ENCODE results near the gene RARG.

DNA sequence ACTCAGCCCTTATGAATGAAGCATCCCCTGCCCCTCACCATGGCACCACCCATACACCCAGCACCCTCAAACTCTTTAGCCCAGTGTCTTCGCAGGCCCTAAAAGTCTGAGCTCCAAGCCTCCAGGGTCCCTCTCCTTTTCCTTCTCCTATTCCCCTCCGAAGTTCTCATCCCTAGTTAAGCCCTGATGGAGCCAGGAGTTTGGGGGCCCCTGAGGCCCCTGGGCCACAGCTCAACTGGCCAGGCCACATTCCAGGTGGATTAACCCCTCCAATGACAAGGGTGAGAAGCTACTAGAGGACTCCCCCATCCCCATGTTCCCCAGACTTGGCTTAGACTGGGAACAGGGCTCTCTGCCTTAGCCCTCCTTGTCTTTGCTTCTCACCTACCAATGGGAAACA, 2.6 kb downstream of the RARG start:
- TF ChIP-seq, protein P1, sequence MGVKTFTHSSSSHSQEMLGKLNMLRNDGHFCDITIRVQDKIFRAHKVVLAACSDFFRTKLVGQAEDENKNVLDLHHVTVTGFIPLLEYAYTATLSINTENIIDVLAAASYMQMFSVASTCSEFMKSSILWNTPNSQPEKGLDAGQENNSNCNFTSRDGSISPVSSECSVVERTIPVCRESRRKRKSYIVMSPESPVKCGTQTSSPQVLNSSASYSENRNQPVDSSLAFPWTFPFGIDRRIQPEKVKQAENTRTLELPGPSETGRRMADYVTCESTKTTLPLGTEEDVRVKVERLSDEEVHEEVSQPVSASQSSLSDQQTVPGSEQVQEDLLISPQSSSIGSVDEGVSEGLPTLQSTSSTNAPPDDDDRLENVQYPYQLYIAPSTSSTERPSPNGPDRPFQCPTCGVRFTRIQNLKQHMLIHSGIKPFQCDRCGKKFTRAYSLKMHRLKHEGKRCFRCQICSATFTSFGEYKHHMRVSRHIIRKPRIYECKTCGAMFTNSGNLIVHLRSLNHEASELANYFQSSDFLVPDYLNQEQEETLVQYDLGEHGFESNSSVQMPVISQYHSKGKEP (tag by site-specific recombination; IDR thresholded peaks at IDR 0.05), result no peak
- TF ChIP-seq, protein P2, sequence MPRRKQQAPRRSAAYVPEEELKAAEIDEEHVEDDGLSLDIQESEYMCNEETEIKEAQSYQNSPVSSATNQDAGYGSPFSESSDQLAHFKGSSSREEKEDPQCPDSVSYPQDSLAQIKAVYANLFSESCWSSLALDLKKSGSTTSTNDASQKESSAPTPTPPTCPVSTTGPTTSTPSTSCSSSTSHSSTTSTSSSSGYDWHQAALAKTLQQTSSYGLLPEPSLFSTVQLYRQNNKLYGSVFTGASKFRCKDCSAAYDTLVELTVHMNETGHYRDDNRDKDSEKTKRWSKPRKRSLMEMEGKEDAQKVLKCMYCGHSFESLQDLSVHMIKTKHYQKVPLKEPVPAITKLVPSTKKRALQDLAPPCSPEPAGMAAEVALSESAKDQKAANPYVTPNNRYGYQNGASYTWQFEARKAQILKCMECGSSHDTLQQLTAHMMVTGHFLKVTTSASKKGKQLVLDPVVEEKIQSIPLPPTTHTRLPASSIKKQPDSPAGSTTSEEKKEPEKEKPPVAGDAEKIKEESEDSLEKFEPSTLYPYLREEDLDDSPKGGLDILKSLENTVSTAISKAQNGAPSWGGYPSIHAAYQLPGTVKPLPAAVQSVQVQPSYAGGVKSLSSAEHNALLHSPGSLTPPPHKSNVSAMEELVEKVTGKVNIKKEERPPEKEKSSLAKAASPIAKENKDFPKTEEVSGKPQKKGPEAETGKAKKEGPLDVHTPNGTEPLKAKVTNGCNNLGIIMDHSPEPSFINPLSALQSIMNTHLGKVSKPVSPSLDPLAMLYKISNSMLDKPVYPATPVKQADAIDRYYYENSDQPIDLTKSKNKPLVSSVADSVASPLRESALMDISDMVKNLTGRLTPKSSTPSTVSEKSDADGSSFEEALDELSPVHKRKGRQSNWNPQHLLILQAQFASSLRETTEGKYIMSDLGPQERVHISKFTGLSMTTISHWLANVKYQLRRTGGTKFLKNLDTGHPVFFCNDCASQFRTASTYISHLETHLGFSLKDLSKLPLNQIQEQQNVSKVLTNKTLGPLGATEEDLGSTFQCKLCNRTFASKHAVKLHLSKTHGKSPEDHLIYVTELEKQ (tag by site-specific recombination; IDR thresholded peaks at IDR 0.05; ENCODE audit: borderline replicate concordance), result no peak
- TF ChIP-seq, protein P3, sequence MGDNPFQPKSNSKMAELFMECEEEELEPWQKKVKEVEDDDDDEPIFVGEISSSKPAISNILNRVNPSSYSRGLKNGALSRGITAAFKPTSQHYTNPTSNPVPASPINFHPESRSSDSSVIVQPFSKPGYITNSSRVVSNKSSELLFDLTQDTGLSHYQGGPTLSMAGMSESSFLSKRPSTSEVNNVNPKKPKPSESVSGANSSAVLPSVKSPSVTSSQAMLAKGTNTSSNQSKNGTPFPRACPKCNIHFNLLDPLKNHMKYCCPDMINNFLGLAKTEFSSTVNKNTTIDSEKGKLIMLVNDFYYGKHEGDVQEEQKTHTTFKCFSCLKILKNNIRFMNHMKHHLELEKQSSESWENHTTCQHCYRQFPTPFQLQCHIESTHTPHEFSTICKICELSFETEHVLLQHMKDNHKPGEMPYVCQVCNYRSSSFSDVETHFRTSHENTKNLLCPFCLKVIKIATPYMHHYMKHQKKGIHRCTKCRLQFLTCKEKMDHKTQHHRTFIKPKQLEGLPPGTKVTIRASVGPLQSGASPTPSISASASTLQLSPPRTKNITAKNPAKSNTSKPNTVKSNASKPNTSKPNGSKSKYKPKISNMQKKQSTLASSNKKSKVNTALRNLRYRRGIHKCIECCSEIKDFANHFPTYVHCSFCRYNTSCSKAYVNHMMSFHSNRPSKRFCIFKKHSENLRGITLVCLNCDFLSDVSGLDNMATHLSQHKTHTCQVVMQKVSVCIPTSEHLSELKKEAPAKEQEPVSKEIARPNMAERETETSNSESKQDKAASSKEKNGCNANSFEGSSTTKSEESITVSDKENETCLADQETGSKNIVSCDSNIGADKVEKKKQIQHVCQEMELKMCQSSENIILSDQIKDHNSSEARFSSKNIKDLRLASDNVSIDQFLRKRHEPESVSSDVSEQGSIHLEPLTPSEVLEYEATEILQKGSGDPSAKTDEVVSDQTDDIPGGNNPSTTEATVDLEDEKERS (tag by site-specific recombination; IDR thresholded peaks at IDR 0.05), result no peak
- TF ChIP-seq KLF9 (tag by site-specific recombination; IDR thresholded peaks at IDR 0.05; ENCODE audit: low read depth) (no peak), ZNF133 (tag by site-specific recombination; IDR thresholded peaks at IDR 0.05) (no peak), YY1 (tag by site-specific recombination; IDR thresholded peaks at IDR 0.05) (no peak), BCL11A (tag by site-specific recombination; IDR thresholded peaks at IDR 0.05; ENCODE audit: low read depth) (no peak)
- TF ChIP-seq, protein P4, sequence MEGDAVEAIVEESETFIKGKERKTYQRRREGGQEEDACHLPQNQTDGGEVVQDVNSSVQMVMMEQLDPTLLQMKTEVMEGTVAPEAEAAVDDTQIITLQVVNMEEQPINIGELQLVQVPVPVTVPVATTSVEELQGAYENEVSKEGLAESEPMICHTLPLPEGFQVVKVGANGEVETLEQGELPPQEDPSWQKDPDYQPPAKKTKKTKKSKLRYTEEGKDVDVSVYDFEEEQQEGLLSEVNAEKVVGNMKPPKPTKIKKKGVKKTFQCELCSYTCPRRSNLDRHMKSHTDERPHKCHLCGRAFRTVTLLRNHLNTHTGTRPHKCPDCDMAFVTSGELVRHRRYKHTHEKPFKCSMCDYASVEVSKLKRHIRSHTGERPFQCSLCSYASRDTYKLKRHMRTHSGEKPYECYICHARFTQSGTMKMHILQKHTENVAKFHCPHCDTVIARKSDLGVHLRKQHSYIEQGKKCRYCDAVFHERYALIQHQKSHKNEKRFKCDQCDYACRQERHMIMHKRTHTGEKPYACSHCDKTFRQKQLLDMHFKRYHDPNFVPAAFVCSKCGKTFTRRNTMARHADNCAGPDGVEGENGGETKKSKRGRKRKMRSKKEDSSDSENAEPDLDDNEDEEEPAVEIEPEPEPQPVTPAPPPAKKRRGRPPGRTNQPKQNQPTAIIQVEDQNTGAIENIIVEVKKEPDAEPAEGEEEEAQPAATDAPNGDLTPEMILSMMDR (tag by site-specific recombination; IDR thresholded peaks at IDR 0.05), result no peak
- TF ChIP-seq, protein P5, sequence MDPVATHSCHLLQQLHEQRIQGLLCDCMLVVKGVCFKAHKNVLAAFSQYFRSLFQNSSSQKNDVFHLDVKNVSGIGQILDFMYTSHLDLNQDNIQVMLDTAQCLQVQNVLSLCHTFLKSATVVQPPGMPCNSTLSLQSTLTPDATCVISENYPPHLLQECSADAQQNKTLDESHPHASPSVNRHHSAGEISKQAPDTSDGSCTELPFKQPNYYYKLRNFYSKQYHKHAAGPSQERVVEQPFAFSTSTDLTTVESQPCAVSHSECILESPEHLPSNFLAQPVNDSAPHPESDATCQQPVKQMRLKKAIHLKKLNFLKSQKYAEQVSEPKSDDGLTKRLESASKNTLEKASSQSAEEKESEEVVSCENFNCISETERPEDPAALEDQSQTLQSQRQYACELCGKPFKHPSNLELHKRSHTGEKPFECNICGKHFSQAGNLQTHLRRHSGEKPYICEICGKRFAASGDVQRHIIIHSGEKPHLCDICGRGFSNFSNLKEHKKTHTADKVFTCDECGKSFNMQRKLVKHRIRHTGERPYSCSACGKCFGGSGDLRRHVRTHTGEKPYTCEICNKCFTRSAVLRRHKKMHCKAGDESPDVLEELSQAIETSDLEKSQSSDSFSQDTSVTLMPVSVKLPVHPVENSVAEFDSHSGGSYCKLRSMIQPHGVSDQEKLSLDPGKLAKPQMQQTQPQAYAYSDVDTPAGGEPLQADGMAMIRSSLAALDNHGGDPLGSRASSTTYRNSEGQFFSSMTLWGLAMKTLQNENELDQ (tag by site-specific recombination; IDR thresholded peaks at IDR 0.05; ENCODE audit: low read depth), result no peak
- TF ChIP-seq, protein P6, sequence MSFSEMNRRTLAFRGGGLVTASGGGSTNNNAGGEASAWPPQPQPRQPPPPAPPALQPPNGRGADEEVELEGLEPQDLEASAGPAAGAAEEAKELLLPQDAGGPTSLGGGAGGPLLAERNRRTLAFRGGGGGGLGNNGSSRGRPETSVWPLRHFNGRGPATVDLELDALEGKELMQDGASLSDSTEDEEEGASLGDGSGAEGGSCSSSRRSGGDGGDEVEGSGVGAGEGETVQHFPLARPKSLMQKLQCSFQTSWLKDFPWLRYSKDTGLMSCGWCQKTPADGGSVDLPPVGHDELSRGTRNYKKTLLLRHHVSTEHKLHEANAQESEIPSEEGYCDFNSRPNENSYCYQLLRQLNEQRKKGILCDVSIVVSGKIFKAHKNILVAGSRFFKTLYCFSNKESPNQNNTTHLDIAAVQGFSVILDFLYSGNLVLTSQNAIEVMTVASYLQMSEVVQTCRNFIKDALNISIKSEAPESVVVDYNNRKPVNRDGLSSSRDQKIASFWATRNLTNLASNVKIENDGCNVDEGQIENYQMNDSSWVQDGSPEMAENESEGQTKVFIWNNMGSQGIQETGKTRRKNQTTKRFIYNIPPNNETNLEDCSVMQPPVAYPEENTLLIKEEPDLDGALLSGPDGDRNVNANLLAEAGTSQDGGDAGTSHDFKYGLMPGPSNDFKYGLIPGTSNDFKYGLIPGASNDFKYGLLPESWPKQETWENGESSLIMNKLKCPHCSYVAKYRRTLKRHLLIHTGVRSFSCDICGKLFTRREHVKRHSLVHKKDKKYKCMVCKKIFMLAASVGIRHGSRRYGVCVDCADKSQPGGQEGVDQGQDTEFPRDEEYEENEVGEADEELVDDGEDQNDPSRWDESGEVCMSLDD (tag by site-specific recombination; IDR thresholded peaks at IDR 0.05), result no peak

All from HEK293 (cell line).